Measurements from ENCODE around the gene TREML4. TPM values are rescaled to one million over a fixed set of nuclear protein-coding genes. Genes with fewer than 3 reads are reported as not detected.
A peak's percentile ranks its signal among the peaks of the same experiment; 100 is the strongest.

TREML4 gene
- total RNA-seq, 4 donors from 2014 or later, result not detected

- DNase-seq, result no peak
- no peaks in the 10 kb centered on the region for H3K9me3 ChIP-seq
- H3K4me1 ChIP-seq, result peaks cover 13 to 24% of the 10 kb centered on the region in 2 donors
- TF ChIP-seq POLR2A (IDR thresholded peaks at IDR 0.05) (no peak), CTCF (IDR thresholded peaks at IDR 0.05) (no peak)
- no peak overlapping the region for H3K27ac ChIP-seq
- no peaks in the 10 kb centered on the region for H3K27me3 ChIP-seq
- no peaks in the 10 kb centered on the region for H3K36me3 ChIP-seq
- intact Hi-C loops (cut with DNase I), result no loop called here
- WGBS, 2 donors, result 93 to 96% methylated on average over 1 of the region's 1 CpG
- H3K4me3 ChIP-seq (replicated peaks in 1 of 3), result no peak overlapping the region
Observed at GRCh38 chr6:41280381-41281057, 52.4 kb downstream of the TREML4 start.

GRCh38 chr6:41283600-41283999 lies 55.5 kb downstream of the TREML4 start:
- H3K36me3 ChIP-seq, result no peaks in the 10 kb centered on the region
- no peaks in the 10 kb centered on the region for H3K27me3 ChIP-seq
- intact Hi-C loops (cut with DNase I), result no loop called here
- peaks cover 18 to 45% of the 10 kb centered on the region in 2 donors for H3K4me1 ChIP-seq
- no peak for DNase-seq
- no peak overlapping the region for H3K27ac ChIP-seq
- no peak overlapping the region for H3K4me3 ChIP-seq (replicated peaks in 1 of 3)
- 79 to 81% methylated on average over 3 of the region's 3 CpGs for WGBS, 2 donors
- no peak for TF ChIP-seq POLR2A (IDR thresholded peaks at IDR 0.05)
- TF ChIP-seq CTCF (IDR thresholded peaks at IDR 0.05), result no peak
- H3K9me3 ChIP-seq, result no peaks in the 10 kb centered on the region

- no peaks in the 10 kb centered on the region for H3K27me3 ChIP-seq
- H3K4me1 ChIP-seq, result peaks cover 24 to 48% of the 10 kb centered on the region in 2 donors
- no peak overlapping the region for H3K4me3 ChIP-seq (replicated peaks in 1 of 3)
- H3K36me3 ChIP-seq, result no peaks in the 10 kb centered on the region
- intact Hi-C loops (cut with DNase I), result no loop called here
- peak; percentile 72 for DNase-seq
- peak overlapping the region; percentile 61 to 81 (median 74) for H3K27ac ChIP-seq
- TF ChIP-seq POLR2A (IDR thresholded peaks at IDR 0.05) (peak in 1 of 2 donors; percentile 17), CTCF (IDR thresholded peaks at IDR 0.05) (no peak)
- no peaks in the 10 kb centered on the region for H3K9me3 ChIP-seq
- WGBS, 2 donors, result 0 to 20% methylated on average over 1 of the region's 1 CpG
Observed at GRCh38 chr6:41284726-41285125, 56.6 kb downstream of the TREML4 start.

GRCh38 chr6:41286544-41287346 lies 58.6 kb downstream of the TREML4 start, which contains the start of gene TREM1:
TREM1 (minus strand) TSS chr6:41286682; CDS start chr6:41286655, 27 bp downstream.
- 72 to 75% methylated on average over 8 of the region's 8 CpGs for WGBS, 2 donors

More at GRCh38 chr6:41286544-41287346, 58.6 kb downstream of the TREML4 start, which contains the start of gene TREM1:
- no peak for DNase-seq
- Histone ChIP-seq H3K4me3 (replicated peaks in 1 of 3) (no peak within 1 kb of the TSS), H3K27me3 (no peaks in the 10 kb centered on the region), H3K9me3 (no peaks in the 10 kb centered on the region), H3K4me1 (peaks cover 27 to 56% of the 10 kb centered on the region in 2 donors), H3K36me3 (no peaks in the 10 kb centered on the region), H3K27ac (peak within 1 kb of the TSS in 2 of 3 donors; percentile 54 to 88)
- intact Hi-C loops (cut with DNase I), result no loop called here
- TF ChIP-seq POLR2A (IDR thresholded peaks at IDR 0.05) (no peak), CTCF (IDR thresholded peaks at IDR 0.05) (no peak)

All from thyroid gland (tissue), 4 donors.